Activated naive CD4-positive, alpha-beta T cell treated with anti-CD3 and anti-CD28 coated beads for 36 hours (primary cell): Measurements from ENCODE around the gene PCDHA12. TPM values are rescaled to one million over a fixed set of nuclear protein-coding genes. Genes with fewer than 3 reads are reported as not detected.
"Not testable (repeated sequence)": the region's sequence is repeated elsewhere in the genome, so short reads cannot be mapped to it uniquely, and the experiment has no call there.

Experiments used
- CTCF ChIA-PET: fragments of 350-600 bp; sonication (Branson Sonifier 250); formaldehyde crosslinking; loops from one replicate; lab custom pipeline; 2021; ENCODE audit warnings: antibody characterized with exemption; lab: Charles Lee
- DNase-seq: peaks from one replicate; pipeline ENCODE4 v3.0.0-alpha.2; 2020
- H3K27ac Mint-ChIP-seq: one replicate; pipeline ENCODE4 v1.8.0; 2021; ENCODE audit warnings: mild to moderate bottlenecking, mixed read lengths
- H3K27me3 Mint-ChIP-seq: one replicate; pipeline ENCODE4 v1.8.0; 2021; ENCODE audit warnings: low read depth, mixed read lengths
- H3K36me3 Mint-ChIP-seq: one replicate; pipeline ENCODE4 v1.8.0; 2021; ENCODE audit warnings: low read depth, mixed read lengths
- H3K4me1 Mint-ChIP-seq: one replicate; pipeline ENCODE4 v1.8.0; 2021; ENCODE audit warnings: low read depth, mixed read lengths
- H3K4me3 Mint-ChIP-seq: one replicate; pipeline ENCODE4 v1.8.0; 2021; ENCODE audit warnings: mild to moderate bottlenecking, moderate library complexity, mixed read lengths
- H3K9me3 Mint-ChIP-seq: one replicate; pipeline ENCODE4 v1.8.0; 2021; ENCODE audit warnings: mixed read lengths
- intact Hi-C: fragments of 100-400 bp; cut with micrococcal nuclease; formaldehyde crosslinking; loops from one replicate; pipeline ENCODE4 v1.15.1; 2023
- total RNA-seq, 2 experiments: library from RNA; stranded (reverse); gene quantifications; one replicate each; pipeline ENCODE4 v1.2.3, GENCODE V29; 2021

PCDHA12 gene
- total RNA-seq, 2 experiments from 2014 or later: not detected

DNA sequence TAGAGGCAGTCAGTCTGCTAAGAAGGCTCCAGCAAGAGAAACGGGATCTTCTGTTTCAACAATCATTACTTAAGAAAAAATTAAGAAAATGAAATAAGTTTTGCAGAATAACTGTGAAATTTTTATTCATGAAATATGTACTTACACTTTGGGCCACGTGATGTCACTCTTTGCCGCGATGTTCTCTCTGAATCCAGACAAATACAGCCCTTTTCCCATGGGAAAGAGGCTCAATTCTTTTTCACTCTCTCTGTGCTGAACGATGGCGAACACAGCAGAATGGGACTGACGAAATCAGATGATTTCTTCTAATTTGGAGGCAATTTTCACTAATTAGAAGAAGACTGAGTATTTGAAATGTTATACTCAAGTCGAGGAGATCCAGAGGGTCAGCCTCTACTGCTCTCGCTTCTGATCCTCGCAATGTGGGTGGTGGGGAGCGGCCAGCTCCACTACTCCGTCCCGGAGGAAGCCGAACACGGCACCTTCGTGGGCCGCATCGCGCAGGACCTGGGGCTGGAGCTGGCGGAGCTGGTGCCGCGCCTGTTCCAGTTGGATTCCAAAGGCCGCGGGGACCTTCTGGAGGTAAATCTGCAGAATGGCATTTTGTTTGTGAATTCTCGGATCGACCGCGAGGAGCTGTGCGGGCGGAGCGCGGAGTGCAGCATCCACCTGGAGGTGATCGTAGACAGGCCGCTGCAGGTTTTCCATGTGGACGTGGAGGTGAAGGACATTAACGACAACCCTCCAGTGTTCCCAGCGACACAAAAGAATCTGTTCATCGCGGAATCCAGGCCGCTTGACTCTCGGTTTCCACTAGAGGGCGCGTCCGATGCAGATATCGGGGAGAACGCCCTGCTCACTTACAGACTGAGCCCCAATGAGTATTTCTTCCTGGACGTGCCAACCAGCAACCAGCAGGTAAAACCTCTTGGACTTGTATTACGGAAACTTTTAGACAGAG, 26.7 kb upstream of the PCDHA12 start, which contains the start of gene PCDHA9:
PCDHA9 (plus strand) TSS at position 244 of the 964 bp plus-strand sequence; CDS start at position 358, 114 bp downstream.
- intact Hi-C loops, H3K36me3 Mint-ChIP-seq, CTCF ChIA-PET, DNase-seq, H3K4me1 Mint-ChIP-seq, H3K4me3 Mint-ChIP-seq, H3K9me3 Mint-ChIP-seq, H3K27ac Mint-ChIP-seq: not testable (repeated sequence)
- H3K27me3 Mint-ChIP-seq: peaks cover 32% of the 10 kb centered on the region

DNA sequence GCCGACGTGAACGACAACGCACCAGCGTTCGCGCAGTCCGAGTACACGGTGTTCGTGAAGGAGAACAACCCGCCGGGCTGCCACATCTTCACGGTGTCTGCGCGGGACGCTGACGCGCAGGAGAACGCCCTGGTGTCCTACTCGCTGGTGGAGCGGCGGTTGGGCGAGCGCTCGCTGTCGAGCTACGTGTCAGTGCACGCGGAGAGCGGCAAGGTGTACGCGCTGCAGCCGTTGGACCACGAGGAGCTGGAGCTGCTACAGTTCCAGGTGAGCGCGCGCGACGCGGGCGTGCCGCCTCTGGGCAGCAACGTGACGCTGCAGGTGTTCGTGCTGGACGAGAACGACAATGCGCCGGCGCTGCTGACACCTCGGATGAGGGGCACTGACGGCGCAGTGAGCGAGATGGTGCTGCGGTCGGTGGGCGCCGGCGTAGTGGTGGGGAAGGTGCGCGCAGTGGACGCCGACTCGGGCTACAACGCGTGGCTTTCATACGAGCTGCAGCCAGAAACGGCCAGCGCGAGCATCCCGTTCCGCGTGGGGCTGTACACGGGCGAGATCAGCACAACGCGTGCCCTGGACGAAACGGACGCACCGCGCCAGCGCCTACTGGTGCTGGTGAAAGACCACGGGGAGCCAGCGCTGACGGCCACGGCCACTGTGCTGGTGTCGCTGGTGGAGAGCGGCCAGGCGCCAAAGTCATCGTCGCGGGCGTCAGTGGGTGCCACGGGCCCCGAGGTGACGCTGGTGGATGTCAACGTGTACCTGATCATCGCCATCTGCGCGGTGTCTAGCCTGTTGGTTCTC, 25.1 kb upstream of the PCDHA12 start:
- H3K27me3 Mint-ChIP-seq: peaks cover 34% of the 10 kb centered on the region

DNA sequence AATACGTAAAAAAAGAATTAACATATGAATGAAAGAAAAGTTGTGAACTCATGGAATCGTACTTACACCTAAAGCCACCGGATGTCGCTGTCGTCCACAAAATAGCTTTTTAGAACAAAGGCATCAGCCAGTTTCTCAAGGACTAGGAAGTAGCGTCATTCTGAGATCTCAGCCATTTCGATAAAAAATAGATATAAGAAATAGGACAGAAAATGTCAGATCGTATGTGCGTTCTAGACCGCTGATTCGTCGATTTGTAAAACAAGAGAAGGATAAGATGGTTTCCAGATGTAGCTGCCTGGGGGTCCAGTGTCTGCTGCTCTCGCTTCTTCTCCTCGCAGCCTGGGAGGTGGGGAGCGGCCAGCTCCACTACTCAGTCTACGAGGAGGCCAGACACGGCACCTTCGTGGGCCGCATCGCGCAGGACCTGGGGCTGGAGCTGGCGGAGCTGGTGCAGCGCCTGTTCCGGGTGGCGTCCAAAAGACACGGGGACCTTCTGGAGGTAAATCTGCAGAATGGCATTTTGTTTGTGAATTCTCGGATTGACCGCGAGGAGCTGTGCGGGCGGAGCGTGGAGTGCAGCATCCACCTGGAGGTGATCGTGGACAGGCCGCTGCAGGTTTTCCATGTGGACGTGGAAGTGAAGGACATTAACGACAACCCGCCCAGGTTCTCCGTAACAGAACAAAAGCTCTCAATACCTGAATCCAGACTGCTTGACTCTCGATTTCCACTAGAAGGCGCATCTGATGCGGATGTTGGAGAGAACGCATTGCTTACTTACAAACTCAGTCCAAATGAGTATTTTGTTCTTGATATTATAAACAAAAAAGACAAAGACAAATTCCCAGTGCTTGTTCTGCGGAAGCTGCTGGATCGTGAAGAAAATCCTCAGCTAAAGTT, 19.1 kb upstream of the PCDHA12 start, which contains the start of gene PCDHA10:
PCDHA10 (plus strand) TSS at position 126 of the 903 bp plus-strand sequence; CDS start at position 278, 152 bp downstream.
- intact Hi-C loops: no loop called here
- Mint-ChIP-seq H3K36me3 (peaks cover 11% of the 10 kb centered on the region), H3K9me3 (peaks cover 18% of the 10 kb centered on the region), H3K4me1 (no peaks in the 10 kb centered on the region), H3K27me3 (peaks cover 36% of the 10 kb centered on the region), H3K4me3 (no peak within 1 kb of the TSS), H3K27ac (no peak within 1 kb of the TSS)
- no peak for DNase-seq
- CTCF ChIA-PET: interaction anchor here (0.6 kb wide), 1 partner anchor 25 kb away, joined by 4 read pairs; no protein-coding TSS in a partner anchor

More for the DNA sequence above, 25.1 kb upstream of the PCDHA12 start:
- CTCF ChIA-PET, DNase-seq, H3K27ac Mint-ChIP-seq, H3K4me3 Mint-ChIP-seq, H3K4me1 Mint-ChIP-seq, H3K9me3 Mint-ChIP-seq, intact Hi-C loops, H3K36me3 Mint-ChIP-seq: not testable (repeated sequence)

DNA sequence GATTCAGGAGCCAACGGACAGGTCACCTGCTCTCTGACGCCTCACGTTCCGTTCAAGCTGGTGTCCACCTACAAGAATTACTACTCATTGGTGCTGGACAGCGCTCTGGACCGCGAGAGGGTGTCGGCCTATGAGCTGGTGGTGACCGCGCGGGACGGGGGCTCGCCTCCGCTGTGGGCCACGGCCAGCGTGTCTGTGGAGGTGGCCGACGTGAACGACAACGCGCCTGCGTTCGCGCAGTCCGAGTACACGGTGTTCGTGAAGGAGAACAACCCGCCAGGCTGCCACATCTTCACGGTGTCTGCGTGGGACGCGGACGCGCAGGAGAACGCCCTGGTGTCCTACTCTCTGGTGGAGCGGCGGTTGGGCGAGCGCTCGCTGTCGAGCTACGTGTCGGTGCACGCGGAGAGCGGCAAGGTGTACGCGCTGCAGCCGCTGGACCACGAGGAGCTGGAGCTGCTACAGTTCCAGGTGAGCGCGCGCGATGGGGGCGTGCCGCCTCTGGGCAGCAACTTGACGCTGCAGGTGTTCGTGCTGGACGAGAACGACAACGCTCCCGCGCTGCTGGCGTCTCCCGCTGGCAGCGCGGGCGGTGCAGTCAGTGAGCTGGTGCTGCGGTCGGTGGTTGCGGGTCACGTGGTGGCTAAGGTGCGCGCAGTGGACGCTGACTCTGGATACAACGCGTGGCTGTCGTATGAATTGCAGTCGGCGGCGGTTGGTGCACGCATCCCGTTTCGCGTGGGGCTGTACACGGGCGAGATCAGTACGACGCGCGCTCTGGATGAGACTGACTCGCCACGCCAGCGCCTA, 17.7 kb upstream of the PCDHA12 start:
- peaks cover 22% of the 10 kb centered on the region for H3K9me3 Mint-ChIP-seq
- intact Hi-C loops: no loop called here
- no peak overlapping the region for H3K4me3 Mint-ChIP-seq
- DNase-seq: no peak
- CTCF ChIA-PET: no interaction called here
- peaks cover 13% of the 10 kb centered on the region for H3K36me3 Mint-ChIP-seq
- H3K27me3 Mint-ChIP-seq: peaks cover 46% of the 10 kb centered on the region
- H3K4me1 Mint-ChIP-seq: no peaks in the 10 kb centered on the region
- H3K27ac Mint-ChIP-seq: no peak overlapping the region

DNA sequence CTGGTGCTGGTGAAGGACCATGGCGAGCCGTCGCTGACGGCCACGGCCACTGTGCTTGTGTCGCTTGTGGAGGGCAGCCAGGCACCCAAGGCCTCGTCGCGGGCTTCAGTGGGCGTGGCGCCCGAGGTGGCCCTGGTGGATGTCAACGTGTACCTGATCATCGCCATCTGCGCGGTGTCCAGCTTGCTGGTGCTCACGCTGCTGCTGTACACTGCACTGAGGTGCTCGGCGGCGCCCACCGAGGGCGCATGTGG, 17.2 kb upstream of the PCDHA12 start:
- Mint-ChIP-seq H3K4me3 (no peak overlapping the region), H3K4me1 (no peaks in the 10 kb centered on the region), H3K9me3 (peaks cover 22% of the 10 kb centered on the region), H3K27me3 (peaks cover 43% of the 10 kb centered on the region), H3K36me3 (peaks cover 13% of the 10 kb centered on the region), H3K27ac (no peak overlapping the region)
- no peak for DNase-seq
- CTCF ChIA-PET: no interaction called here
- intact Hi-C loops: no loop called here

DNA sequence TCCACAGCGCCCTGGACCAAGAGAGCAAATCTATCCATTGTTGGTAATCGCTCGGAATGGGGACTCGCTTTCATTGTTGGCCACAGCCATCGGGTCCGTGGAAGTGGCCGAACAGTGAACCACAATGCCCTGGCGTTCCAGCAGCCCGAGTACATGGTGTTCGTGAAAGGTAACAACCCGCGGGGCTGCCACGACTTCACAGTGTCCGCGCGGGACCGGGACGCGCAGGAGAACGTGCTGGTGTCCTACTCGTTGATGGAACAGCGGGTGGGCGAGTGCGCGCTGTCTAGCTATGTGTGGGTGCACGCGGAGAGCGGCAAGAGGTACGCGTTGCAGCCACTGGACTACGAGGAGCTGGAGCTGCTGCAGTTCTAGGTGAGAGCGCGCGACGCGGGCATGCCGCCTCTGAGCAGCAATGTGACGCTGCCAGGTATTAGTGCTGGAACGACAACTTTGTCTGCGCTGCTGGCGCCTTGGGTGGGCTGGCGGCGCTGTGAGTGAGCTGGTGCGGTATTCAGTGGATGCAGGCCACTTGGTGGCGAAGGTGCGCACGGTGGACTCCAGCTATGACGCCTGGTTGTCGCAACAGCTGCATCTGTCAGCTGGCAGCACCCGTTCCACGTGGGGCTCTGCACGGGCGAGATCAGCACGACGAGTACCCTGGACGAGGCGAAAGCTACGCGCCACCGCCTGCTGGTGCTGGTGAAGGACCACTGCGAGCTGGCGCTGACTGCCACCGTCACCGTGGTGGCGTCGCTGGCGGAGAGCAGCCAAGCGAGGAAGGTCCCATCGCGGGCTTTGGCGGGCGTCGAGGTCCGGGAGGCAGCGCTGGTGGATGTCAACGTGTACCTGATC, 12.4 kb upstream of the PCDHA12 start:
- DNase-seq: no peak
- Mint-ChIP-seq H3K36me3 (peaks cover 3% of the 10 kb centered on the region), H3K4me3 (no peak overlapping the region), H3K27ac (no peak overlapping the region), H3K4me1 (no peaks in the 10 kb centered on the region), H3K27me3 (peaks cover 24% of the 10 kb centered on the region), H3K9me3 (peaks cover 12% of the 10 kb centered on the region)
- intact Hi-C loops: no loop called here
- CTCF ChIA-PET: no interaction called here

DNA sequence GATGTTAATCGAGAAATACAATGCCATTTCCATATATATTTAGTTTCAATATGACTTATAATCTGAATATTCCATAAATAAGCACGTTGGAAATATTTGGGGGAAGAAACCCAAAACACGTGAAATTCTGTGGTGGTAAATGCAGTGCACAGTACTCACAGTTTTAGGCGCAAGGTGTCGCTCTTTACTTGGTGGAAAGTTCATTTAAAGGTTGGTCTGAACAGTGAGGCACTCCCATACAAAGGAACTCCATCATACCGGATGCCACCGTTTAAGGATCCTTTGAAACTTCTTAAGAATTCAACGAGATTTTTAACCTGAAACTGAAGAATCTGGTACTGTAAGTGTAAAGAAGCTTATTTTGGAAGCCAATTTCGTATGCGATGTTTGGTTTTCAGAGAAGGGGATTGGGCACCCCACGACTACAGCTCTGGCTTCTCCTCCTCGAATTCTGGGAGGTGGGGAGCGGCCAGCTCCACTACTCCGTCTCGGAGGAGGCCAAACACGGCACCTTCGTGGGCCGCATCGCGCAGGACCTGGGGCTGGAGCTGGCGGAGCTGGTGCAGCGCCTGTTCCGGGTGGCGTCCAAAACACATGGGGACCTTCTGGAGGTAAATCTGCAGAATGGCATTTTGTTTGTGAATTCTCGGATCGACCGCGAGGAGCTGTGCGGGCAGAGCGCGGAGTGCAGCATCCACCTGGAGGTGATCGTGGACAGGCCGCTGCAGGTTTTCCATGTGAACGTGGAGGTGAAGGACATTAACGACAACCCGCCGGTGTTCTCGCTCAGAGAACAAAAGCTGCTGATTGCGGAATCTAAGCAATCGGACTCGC, 6.2 kb upstream of the PCDHA12 start, which contains the start of gene PCDHA11:
PCDHA11 (plus strand) TSS at position 237 of the 834 bp plus-strand sequence; CDS start at position 384, 147 bp downstream.
- Mint-ChIP-seq H3K4me1 (no peaks in the 10 kb centered on the region), H3K4me3 (no peak within 1 kb of the TSS), H3K27me3 (peaks cover 32% of the 10 kb centered on the region), H3K9me3 (peaks cover 7% of the 10 kb centered on the region), H3K36me3 (peaks cover 4% of the 10 kb centered on the region), H3K27ac (no peak within 1 kb of the TSS)
- intact Hi-C loops: loop anchor here (1.0 kb wide), 1 partner anchor 172 kb away; no protein-coding TSS in a partner anchor
- no peak for DNase-seq
- CTCF ChIA-PET: no interaction called here

DNA sequence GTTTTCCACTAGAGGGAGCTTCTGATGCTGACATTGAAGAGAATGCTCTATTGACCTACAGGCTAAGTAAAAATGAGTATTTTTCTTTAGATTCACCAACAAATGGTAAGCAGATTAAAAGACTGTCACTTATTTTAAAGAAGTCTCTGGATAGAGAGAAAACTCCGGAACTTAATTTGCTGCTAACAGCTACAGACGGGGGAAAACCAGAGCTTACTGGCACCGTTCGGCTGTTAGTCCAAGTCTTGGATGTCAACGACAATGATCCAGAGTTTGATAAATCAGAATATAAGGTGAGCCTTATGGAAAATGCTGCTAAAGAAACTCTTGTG, 5.6 kb upstream of the PCDHA12 start:
- Mint-ChIP-seq H3K9me3 (peaks cover 7% of the 10 kb centered on the region), H3K36me3 (peaks cover 4% of the 10 kb centered on the region), H3K4me1 (no peaks in the 10 kb centered on the region), H3K27me3 (peaks cover 36% of the 10 kb centered on the region), H3K27ac (no peak overlapping the region), H3K4me3 (no peak overlapping the region)
- intact Hi-C loops: loop anchor here (1.0 kb wide), 1 partner anchor 172 kb away; no protein-coding TSS in a partner anchor
- DNase-seq: no peak
- CTCF ChIA-PET: no interaction called here

DNA sequence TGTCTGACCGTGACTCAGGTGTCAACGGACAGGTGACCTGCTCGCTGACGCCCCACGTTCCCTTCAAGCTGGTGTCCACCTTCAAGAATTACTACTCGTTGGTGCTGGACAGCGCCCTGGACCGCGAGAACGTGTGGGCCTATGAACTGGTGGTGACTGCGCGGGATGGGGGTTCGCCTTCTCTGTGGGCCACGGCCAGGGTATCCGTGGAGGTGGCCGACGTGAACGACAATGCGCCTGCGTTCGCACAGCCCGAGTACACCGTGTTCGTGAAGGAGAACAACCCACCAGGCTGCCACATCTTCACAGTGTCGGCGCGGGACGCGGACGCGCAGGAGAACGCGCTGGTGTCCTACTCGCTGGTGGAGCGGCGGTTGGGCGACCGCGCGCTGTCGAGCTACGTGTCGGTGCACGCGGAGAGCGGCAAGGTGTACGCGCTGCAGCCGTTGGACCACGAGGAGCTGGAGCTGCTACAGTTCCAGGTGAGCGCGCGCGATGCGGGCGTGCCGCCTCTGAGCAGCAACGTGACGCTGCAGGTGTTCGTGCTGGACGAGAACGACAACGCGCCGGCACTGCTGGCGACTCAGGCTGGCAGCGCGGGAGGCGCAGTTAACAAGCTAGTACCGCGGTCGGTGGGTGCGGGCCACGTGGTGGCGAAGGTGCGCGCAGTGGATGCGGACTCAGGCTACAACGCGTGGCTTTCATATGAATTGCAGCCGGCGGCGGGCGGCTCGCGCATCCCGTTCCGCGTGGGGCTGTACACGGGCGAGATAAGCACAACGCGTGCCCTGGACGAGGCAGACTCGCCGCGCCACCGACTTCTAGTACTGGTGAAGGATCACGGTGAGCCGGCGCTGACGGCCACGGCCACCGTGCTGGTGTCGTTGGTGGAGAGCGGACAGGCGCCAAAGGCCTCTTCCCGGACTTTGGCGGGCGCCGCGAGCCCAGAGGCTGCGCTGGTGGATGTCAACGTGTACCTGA, 4.6 kb upstream of the PCDHA12 start:
- H3K27ac Mint-ChIP-seq: no peak overlapping the region
- H3K36me3 Mint-ChIP-seq: peaks cover 4% of the 10 kb centered on the region
- peaks cover 7% of the 10 kb centered on the region for H3K9me3 Mint-ChIP-seq
- no peaks in the 10 kb centered on the region for H3K4me1 Mint-ChIP-seq
- H3K27me3 Mint-ChIP-seq: peaks cover 42% of the 10 kb centered on the region
- no peak overlapping the region for H3K4me3 Mint-ChIP-seq
- intact Hi-C loops: no loop called here
- CTCF ChIA-PET: no interaction called here
- DNase-seq: no peak
